Cardiac muscle cell (in vitro differentiated cells and primary cell): Measurements from ENCODE around the gene TMEM89. TPM values are rescaled to one million over a fixed set of nuclear protein-coding genes. Genes with fewer than 3 reads are reported as not detected.
A peak's percentile ranks its signal among the peaks of the same experiment; 100 is the strongest.

Experiments used
- DNase-seq, 2 donors: peaks; one replicate each; pipeline versions ENCODE4 v3.0.0 to v3.0.0-alpha.2; 2010 to 2017; ENCODE audit warnings: low read depth in 1 of 2, low spot score in 1 of 2
- H3K27ac ChIP-seq: fragments of 200-600 bp; sonication (generic); 2 replicates; pipeline ENCODE4 v1.5.1; 2016
- H3K27me3 ChIP-seq: fragments of 200-600 bp; sonication (generic); 2 replicates; pipeline ENCODE4 v1.6.0; 2016; ENCODE audit warnings: control low read depth
- H3K36me3 ChIP-seq: fragments of 200-600 bp; sonication (generic); 2 replicates; pipeline ENCODE4 v1.5.1; 2016; ENCODE audit warnings: control low read depth
- H3K4me1 ChIP-seq: fragments of 200-600 bp; sonication (generic); 2 replicates; pipeline ENCODE4 v1.8.1; 2017; ENCODE audit warnings: low read depth, mild to moderate bottlenecking, mixed run types
- H3K4me3 ChIP-seq: fragments of 200-600 bp; sonication (generic); 2 replicates; pipeline ENCODE4 v1.5.1; 2016; ENCODE audit warnings: mild to moderate bottlenecking
- H3K9me3 ChIP-seq: fragments of 200-600 bp; sonication (generic); 2 replicates; pipeline ENCODE4 v1.5.1; 2017; ENCODE audit warnings: low read depth, mild to moderate bottlenecking, control low read depth
- polyA plus RNA-seq: library from polyadenylated mRNA; unstranded; fragments of >200 nt; fragmentation: Nextera tagmentation; extraction: Ambion mirVana; gene quantifications from 2 replicates; pipeline ENCODE4 v1.2.1, GENCODE V29; 2016
- total RNA-seq: library from RNA; depleted of rRNA; stranded (reverse); fragments of >200 nt; gene quantifications from 2 replicates; pipeline ENCODE4 v1.2.3, GENCODE V29; 2016
- TF ChIP-seq, protein P1 (sequence below): IDR thresholded peaks from 2 replicates; pipeline ENCODE4 v1.5.1; 2012; ENCODE audit warnings: low read depth, mild to moderate bottlenecking, low read length

TMEM89 gene, protein sequence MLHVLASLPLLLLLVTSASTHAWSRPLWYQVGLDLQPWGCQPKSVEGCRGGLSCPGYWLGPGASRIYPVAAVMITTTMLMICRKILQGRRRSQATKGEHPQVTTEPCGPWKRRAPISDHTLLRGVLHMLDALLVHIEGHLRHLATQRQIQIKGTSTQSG
- not detected in 2 replicates for total RNA-seq
- 0.59 TPM in 1 of 2 replicates, not detected in the other for polyA plus RNA-seq

DNA sequence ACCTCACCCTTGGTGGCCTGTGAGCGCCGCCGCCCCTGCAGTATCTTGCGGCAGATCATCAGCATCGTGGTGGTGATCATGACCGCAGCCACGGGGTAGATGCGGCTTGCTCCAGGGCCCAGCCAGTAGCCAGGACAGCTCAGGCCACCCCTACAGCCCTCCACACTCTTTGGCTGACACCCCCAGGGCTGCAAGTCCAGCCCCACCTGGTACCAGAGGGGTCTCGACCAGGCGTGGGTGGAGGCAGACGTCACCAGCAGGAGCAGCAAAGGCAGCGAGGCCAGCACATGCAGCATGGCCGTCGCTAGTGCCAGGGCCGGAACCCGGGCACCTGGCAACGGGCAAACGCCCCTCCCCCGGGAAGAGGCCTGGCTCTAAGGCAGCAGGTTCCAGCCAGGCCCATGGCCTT is at the start of gene TMEM89:
Gene TMEM89, minus strand, starts transcription at position 309 of the 409 bp plus-strand sequence. Its CDS starts 13 bp downstream, at position 296.
- DNase-seq, result no peak
- TF ChIP-seq, protein P1, sequence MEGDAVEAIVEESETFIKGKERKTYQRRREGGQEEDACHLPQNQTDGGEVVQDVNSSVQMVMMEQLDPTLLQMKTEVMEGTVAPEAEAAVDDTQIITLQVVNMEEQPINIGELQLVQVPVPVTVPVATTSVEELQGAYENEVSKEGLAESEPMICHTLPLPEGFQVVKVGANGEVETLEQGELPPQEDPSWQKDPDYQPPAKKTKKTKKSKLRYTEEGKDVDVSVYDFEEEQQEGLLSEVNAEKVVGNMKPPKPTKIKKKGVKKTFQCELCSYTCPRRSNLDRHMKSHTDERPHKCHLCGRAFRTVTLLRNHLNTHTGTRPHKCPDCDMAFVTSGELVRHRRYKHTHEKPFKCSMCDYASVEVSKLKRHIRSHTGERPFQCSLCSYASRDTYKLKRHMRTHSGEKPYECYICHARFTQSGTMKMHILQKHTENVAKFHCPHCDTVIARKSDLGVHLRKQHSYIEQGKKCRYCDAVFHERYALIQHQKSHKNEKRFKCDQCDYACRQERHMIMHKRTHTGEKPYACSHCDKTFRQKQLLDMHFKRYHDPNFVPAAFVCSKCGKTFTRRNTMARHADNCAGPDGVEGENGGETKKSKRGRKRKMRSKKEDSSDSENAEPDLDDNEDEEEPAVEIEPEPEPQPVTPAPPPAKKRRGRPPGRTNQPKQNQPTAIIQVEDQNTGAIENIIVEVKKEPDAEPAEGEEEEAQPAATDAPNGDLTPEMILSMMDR, result no peak
- Histone ChIP-seq H3K4me3 (no peak within 1 kb of the TSS), H3K27ac (no peak within 1 kb of the TSS), H3K27me3 (no peaks in the 10 kb centered on the region), H3K4me1 (no peaks in the 10 kb centered on the region), H3K9me3 (no peaks in the 10 kb centered on the region), H3K36me3 (no peaks in the 10 kb centered on the region)

DNA sequence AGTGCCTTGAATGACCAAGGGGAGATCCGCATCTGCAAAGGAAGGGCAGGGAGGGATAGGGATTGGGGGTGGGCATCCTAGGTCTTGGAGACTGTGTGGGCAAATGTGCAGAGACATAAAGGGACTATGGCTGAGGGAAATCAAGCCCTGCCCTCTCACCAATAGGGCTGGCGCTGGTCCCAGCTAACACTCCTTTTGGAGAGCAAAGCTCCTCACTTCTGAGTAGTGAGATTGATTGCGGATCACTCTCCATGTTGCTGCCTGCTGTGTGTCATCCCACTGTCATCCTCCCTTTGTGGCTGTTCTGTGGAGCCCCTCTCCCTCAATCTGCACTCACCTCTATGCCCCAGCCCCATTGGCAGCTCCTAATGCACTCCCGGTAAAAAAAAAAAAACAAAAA is 43.4 kb upstream of the TMEM89 start:
- Histone ChIP-seq H3K27ac (peak overlapping the region; percentile 98), H3K4me1 (no peaks in the 10 kb centered on the region), H3K9me3 (no peaks in the 10 kb centered on the region), H3K36me3 (no peaks in the 10 kb centered on the region), H3K4me3 (no peak overlapping the region), H3K27me3 (no peaks in the 10 kb centered on the region)
- no peak for DNase-seq
- TF ChIP-seq, protein P1, result no peak

DNA sequence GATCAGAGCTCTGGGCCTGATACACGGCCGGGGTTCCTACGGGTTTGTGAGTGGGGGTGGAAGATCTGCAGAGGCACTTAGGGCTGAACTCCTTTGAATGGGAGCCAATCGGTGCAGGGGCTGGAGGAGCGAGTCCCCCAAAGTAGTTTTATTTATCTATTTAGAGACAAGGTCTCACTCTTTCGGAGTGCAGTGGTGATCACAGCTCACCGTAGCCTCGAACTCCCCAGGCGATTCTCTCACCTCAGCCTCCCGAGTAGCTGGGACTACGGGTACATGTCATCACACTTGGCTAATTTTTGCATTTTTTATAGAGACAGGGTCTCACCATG is 42.7 kb upstream of the TMEM89 start:
- no peaks in the 10 kb centered on the region for H3K9me3 ChIP-seq
- no peak for DNase-seq
- no peak overlapping the region for H3K4me3 ChIP-seq
- no peaks in the 10 kb centered on the region for H3K27me3 ChIP-seq
- no peaks in the 10 kb centered on the region for H3K4me1 ChIP-seq
- H3K27ac ChIP-seq, result peak overlapping the region; percentile 98
- TF ChIP-seq, protein P1, result no peak
- no peaks in the 10 kb centered on the region for H3K36me3 ChIP-seq

DNA sequence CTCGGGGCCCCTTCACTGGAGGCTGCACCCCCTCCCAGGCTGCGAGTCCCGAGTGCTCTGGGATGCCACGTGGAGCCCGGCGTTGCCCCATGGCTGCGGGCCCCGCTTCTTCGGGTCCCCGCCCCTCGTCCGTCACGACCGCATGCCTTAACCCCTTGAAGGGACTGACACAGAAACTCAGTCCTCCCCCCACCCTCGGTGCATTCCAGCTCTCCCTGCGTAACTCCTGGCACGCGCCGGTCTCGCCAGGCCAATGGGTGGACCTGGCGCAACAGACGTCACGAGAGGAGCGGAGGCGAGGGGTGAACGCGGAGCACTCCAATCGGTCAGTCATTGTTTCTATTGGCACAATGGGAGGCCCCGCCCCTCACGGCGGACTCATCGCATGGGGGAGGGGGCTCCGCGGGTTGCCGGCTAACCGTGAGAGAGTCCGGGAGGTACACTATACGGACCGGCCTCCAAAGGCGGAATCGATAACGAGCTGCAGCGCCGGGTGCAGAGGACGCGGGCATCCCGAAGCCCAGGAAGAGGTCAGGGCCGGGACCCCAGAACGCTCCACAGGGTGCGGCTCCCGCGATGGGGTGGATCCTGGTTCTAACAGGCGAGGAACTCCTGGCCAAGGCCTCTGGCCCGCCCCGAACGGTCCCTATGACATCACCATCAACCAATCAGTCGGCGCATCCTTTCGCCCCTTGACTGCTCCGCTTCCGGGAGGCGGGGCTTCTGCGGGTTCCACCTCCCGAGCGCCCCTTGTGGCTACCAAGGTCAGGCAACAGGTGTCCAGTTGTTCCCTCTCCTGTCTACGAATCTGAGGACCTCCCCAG is 42.1 kb upstream of the TMEM89 start:
- TF ChIP-seq, protein P1, result peak; percentile 90
- no peaks in the 10 kb centered on the region for H3K27me3 ChIP-seq

DNA sequence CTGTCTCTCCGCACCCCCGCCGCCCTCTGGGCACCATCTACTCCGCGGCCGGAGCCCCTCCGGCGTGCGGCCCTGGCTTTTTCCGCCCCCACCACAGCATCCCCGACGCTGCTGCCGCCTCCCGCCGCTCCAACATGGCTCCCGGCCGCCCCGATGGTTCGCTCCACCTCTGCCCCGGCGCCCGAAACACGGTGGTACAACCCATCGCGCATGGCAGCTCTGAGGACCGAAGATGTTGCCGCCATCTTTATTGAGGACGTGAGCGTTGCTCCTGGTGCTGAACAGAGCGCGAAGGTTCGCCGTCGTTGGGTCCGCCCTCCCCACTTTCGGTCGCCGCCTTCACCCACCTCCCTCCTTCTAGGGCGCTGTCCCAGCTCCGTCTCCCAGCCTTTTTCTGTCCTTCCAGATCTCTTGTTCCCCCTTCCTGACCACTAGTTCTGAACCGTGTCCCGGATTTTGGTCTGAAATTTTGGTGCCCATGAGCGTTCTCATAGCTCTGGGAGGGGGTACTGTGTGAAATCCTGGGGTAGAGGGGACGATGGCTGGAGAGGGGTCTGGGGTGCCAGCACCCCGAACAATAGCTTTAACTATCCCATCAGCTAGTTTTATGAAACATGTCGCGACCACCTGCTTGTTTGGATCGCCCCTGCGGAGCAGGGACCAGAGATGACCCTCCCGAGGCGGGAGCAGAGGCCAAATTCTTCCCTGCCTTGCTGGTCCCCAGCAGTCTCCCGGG is 41.4 kb upstream of the TMEM89 start, which contains the start of gene CELSR3:
Gene CELSR3, minus strand, starts transcription at position 134 of the 736 bp plus-strand sequence. CDS start 252 bp downstream, outside the sequence.
- peak within 1 kb of the TSS; percentile 49 for H3K4me3 ChIP-seq
- TF ChIP-seq, protein P1, result no peak
- H3K27me3 ChIP-seq, result no peaks in the 10 kb centered on the region
- no peaks in the 10 kb centered on the region for H3K9me3 ChIP-seq
- H3K27ac ChIP-seq, result peak within 1 kb of the TSS; percentile 98
- DNase-seq, result peak; percentile 95 to 96
- H3K4me1 ChIP-seq, result no peaks in the 10 kb centered on the region
- no peaks in the 10 kb centered on the region for H3K36me3 ChIP-seq

More for the DNA sequence above, 42.1 kb upstream of the TMEM89 start:
- peak overlapping the region; percentile 98 for H3K27ac ChIP-seq
- no peaks in the 10 kb centered on the region for H3K36me3 ChIP-seq
- no peaks in the 10 kb centered on the region for H3K4me1 ChIP-seq
- H3K9me3 ChIP-seq, result no peaks in the 10 kb centered on the region
- DNase-seq, result peak; percentile 99
- H3K4me3 ChIP-seq, result peak overlapping the region; percentile 49
